GM06990 (cell line): Measurements from ENCODE around the gene XRCC3.

ENCODE experiments used
- DNase-seq: peaks from one replicate; pipeline ENCODE4 v3.0.0-alpha.2; 2011; ENCODE audit not compliant: insufficient read length; ENCODE audit errors: extremely low read depth
- H3K27me3 ChIP-seq: replicated peaks from 2 replicates; pipeline ENCODE4 v1.6.0; 2011; ENCODE audit warnings: low read length; ENCODE audit not compliant: control insufficient read depth, insufficient read depth
- H3K36me3 ChIP-seq: 2 replicates; pipeline ENCODE4 v1.5.1; 2011; ENCODE audit warnings: low read length; ENCODE audit not compliant: control insufficient read depth, insufficient read depth
- H3K4me3 ChIP-seq: replicated peaks from 2 replicates; pipeline ENCODE4 v1.5.1; 2011; ENCODE audit warnings: low read depth, mild to moderate bottlenecking, control low read depth, low read length
- CTCF ChIP-seq: IDR thresholded peaks from 2 replicates; pipeline ENCODE4 v1.5.1; 2011; ENCODE audit warnings: low read length, control low read depth, mild to moderate bottlenecking, inconsistent platforms; ENCODE audit not compliant: insufficient read depth, poor library complexity, severe bottlenecking

XRCC3 gene

GRCh38 chr14:103700753-103701490 is 14.3 kb downstream of the XRCC3 start:
- Histone ChIP-seq H3K36me3 (peaks cover 39% of the 10 kb centered on the region), H3K4me3 (no peak overlapping the region), H3K27me3 (no peaks in the 10 kb centered on the region)
- no peak for TF ChIP-seq CTCF
- DNase-seq: no peak

- H3K27me3 ChIP-seq: no peaks in the 10 kb centered on the region
- no peak for DNase-seq
- no peak for TF ChIP-seq CTCF
- peaks cover 37% of the 10 kb centered on the region for H3K36me3 ChIP-seq
- H3K4me3 ChIP-seq: no peak overlapping the region
Measured at GRCh38 chr14:103699901-103700752, 15.1 kb downstream of the XRCC3 start.

- Histone ChIP-seq H3K36me3 (peaks cover 36% of the 10 kb centered on the region), H3K4me3 (no peak overlapping the region), H3K27me3 (no peaks in the 10 kb centered on the region)
- TF ChIP-seq CTCF: no peak
- no peak for DNase-seq
Measured at GRCh38 chr14:103699261-103699661, 16.0 kb downstream of the XRCC3 start.

- DNase-seq: no peak
- no peak overlapping the region for H3K4me3 ChIP-seq
- peaks cover 37% of the 10 kb centered on the region for H3K36me3 ChIP-seq
- no peaks in the 10 kb centered on the region for H3K27me3 ChIP-seq
- no peak for TF ChIP-seq CTCF
Measured at GRCh38 chr14:103698380-103699260, 16.6 kb downstream of the XRCC3 start.

GRCh38 chr14:103697603-103698379 is 17.5 kb downstream of the XRCC3 start:
- no peak for TF ChIP-seq CTCF
- H3K4me3 ChIP-seq: no peak overlapping the region

More at GRCh38 chr14:103697603-103698379, 17.5 kb downstream of the XRCC3 start:
- Histone ChIP-seq H3K36me3 (peaks cover 34% of the 10 kb centered on the region), H3K27me3 (no peaks in the 10 kb centered on the region)
- no peak for DNase-seq
